COR-L47 (cell line): ENCODE results near the gene ZBP1.

Source experiments
- DNase-seq: peaks from one replicate; lab custom pipeline; 2025; lab: John Stamatoyannopoulos, UW

Gene ZBP1

DNA sequence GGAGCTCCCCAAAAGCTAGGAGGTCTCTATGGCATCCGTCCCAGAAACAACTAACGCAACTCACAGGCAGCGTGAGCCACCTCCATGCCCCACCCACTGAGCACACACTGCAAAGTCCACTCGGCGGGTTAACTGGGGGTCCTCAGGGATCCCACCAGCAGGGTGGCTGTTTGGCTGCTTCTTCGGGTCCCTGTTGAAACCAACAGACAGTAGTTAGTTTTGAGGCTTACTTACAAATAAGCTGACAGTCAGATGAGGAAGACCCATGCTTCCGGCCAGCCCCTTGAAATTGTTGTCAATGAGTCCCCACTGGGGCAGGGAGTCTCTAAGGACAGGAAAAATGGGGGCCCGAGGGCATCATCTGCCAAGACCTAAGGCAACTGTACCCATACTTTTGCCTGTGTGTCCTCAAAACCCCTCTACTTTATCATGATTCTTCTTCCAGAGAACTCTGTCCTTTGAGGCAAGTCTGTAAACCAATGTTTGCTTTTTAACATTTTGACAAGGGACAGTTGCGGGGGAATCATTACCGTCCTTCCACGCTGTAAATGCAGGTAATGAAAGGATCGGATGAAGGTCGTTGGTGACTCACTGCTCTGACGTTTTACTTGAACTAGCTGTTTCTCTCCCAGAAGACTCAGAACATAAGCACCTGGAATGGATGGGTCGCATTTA, 61.5 kb downstream of the ZBP1 start:
- DNase-seq = no peak

DNA sequence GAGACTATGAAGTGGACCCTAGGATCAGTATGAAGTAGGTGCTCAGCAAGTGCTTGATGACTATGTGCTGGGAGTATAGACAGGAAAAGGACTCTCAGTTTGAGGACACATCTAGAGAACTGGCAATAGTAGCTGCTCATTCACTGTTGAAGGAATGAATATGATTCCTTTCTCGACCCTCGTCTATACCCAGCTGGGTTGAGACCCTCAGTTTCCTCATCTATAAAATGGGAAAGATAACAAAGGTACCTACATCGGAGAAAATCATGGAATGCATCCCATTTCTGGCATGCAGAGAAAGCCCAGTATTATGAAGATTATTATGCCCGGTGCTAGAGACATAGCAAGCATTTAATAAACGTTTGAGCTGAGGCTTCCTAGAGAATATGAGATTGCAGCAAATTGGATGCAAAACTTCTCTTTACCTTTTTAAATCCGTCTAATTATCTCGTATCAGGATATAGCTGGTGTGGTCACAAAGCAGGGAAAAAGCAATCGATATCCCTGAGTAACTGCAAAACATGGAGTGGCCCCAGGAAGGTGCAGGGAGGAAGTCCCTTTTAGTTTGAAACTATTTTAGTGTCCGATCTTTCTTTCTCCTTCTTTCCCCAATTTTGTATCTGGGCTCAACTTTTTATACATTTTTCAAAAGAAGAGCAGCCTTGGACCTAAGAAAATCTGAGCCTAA, 62.2 kb downstream of the ZBP1 start:
- no peak for DNase-seq

DNA sequence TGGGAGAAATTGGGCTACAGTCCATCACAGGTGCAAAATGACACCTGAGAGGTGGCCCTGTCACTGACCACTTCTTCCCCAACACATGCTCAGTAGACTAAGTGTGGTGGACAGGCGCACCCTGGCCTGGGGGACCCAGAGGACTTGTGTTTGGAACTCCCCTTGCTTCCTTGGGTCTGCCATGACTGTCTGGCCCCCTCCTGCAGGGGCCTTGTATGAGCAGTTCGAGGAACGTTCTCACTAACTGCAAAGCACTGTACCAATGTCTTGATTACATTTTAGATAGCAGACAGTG, 63.3 kb downstream of the ZBP1 start:
- no peak for DNase-seq

DNA sequence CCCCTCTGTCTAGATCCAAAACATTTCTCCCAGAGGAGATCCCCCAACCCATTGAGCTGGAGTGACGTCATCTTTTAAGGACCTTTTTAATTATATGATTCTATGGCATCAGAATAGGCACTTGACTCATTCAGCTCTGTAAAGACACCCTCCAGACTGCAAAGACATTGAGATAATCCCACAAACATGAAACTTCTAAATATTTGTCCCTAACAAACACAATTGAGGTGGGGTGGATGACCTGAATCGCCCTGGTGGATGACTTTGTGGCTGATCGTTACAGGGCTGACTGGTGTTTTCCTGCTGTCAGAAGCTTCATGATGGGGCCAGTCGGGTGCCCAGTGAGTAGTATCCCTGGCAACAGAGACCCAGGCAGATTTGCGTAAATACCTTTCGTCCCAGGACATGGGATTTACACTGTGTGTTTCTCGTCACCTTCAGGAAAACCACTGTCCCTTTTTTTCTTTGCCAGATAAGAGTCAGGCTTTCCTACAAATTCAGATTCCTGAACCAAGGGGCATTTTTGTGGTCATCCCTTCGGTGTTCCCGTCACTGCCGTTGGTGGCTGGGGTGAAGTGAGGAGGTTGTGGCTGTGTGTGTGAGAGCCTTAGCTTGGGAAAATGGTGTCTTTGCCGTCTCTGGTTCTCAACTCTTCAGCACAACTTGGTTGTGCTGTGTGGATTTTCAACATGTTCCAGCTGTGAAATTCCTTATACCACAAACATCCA, 64.6 kb downstream of the ZBP1 start:
- no peak for DNase-seq
